Measurements from ENCODE around the gene SYNGR3.

The SYNGR3 gene

DNA sequence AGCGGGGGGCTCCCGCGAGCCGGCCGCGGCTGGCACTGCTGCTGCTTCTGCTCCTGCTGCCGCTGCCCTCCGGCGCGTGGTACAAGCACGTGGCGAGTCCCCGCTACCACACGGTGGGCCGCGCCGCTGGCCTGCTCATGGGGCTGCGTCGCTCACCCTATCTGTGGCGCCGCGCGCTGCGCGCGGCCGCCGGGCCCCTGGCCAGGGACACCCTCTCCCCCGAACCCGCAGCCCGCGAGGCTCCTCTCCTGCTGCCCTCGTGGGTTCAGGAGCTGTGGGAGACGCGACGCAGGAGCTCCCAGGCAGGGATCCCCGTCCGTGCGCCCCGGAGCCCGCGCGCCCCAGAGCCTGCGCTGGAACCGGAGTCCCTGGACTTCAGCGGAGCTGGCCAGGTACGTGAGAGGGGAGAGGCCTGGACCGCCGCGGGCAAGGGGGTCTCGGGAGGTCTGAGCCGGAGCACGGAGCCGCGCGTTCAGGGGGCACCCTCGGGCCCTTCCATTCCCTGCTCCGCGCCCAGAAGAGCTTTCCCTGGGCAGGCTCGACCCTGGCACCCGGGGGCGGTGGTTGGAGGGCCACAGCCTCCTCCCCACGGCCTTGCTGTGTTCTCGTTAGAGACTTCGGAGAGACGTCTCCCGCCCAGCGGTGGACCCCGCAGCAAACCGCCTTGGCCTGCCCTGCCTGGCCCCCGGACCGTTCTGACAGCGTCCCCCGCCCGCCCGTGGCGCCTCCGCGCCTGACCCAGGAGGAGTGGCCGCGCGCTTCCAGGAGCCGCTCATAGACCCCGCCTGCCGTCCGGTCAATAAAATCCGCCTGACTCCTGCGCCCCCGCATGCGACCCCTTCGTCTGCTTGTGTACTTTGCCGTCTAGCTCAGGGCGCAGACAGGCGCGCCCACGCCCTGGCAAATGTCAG is 30.4 kb downstream of the SYNGR3 start:
- Histone ChIP-seq H3K27me3 (ENCODE audit: insufficient read depth, low read length) (peaks cover 36% of the 10 kb centered on the region), H3K4me3 (ENCODE audit: low read length) (no peak overlapping the region), H3K9me3 (ENCODE audit: low read length) (no peaks in the 10 kb centered on the region), H3K36me3 (ENCODE audit: insufficient read depth, low read length) (no peaks in the 10 kb centered on the region), H2AFZ (ENCODE audit: low read depth, low read length) (no peak overlapping the region), H3K4me1 (ENCODE audit: insufficient read depth, low read length) (peaks cover 12% of the 10 kb centered on the region)

DNA sequence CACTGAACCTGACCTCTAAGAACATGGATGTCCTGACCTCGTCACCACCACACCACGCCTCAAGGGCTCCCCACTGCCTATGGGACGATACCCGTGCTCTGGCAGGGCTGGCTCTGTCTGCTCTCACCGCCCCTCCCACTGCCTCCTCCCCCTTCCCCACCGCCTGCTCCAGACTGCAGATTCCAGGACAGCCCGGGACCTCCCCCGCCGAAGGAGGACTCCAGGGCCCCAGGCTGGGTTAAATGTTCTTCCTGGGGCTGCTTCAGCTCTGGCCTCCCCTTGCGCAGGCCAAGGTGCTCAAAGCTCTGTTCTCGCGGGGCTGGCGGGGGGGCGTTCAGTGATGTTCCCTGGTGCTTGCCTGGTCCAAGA is 32.9 kb downstream of the SYNGR3 start:
- peaks cover 53% of the 10 kb centered on the region for H3K27me3 ChIP-seq (ENCODE audit: insufficient read depth, low read length)
- peak overlapping the region; percentile 82 for H2AFZ ChIP-seq (ENCODE audit: low read depth, low read length)
- peak overlapping the region; percentile 37 for H3K4me3 ChIP-seq (ENCODE audit: low read length)

DNA sequence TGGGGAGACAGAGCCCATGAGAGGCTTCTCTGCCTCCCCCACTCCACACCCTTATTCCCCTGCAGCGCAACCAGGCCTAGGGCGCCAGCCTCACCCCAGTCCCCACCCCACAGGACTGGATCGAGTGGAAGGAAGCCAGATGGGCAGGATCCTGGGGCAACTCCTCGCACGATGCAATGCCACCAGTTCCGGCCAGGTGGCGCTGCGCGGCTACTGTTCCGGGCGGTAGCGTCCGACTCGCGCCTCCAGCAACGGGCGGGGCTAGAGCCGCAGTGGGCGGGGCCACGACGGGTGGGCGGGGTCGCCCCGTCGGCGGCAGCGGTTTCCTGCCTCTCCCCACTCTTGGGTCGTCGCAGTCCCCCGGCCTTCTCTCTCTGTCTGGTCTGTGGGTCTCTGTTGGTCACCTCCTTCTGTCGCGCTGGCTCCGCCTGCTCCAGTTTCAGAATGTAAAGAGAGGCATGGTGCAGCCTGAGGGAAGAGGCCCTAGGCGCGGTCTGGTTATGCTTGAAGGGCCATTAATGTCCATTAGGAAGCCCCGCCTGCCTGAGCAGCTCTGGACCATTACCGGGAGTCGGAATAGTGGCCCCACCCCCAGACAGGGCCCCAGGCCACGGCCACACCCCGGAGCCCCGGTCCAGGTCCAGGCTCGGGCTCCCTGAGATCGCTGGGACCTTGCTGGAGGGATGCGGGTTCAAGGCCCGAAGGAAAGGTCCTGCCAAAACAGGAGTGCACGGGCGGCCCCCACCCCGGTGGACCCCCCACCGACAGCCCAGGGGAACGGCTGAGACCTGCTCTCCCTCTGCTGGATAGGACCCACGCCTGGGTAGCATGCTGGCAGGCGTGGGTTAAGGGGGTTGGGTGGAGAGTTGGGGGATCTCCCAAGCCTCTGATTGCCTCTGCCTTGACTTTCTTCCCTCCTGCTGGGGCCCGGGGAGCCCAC is 33.6 kb downstream of the SYNGR3 start:
- peaks cover 26% of the 10 kb centered on the region for H3K4me1 ChIP-seq (ENCODE audit: insufficient read depth, low read length)
- H3K4me3 ChIP-seq (ENCODE audit: low read length): peak overlapping the region; percentile 37
- peaks cover 55% of the 10 kb centered on the region for H3K27me3 ChIP-seq (ENCODE audit: insufficient read depth, low read length)
- H2AFZ ChIP-seq (ENCODE audit: low read depth, low read length): peak overlapping the region; percentile 82
- peaks cover 3% of the 10 kb centered on the region for H3K9me3 ChIP-seq (ENCODE audit: low read length)
- H3K36me3 ChIP-seq (ENCODE audit: insufficient read depth, low read length): no peaks in the 10 kb centered on the region

More for the DNA sequence above, 32.9 kb downstream of the SYNGR3 start:
- Histone ChIP-seq H3K36me3 (ENCODE audit: insufficient read depth, low read length) (no peaks in the 10 kb centered on the region), H3K9me3 (ENCODE audit: low read length) (peaks cover under 1% of the 10 kb centered on the region), H3K4me1 (ENCODE audit: insufficient read depth, low read length) (peaks cover 26% of the 10 kb centered on the region)

DNA sequence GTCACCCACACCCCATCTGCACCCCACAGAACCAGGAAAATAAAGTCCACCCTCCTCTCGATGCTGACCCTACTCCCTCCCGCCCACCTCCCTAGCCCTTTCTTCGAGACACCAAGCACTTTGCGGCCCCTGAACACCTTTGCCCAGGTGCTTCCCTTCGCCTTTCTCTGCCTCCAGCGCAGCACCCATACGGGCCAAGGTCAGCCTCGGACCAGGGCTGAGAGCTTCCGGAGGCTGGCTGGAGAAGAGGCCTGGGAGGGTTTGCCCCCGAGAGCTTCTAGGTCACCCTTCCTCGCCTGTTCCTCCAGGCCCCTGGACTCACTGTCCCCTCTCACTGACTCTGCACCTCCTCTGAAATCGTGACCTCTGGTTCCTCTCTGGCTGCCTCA is 34.3 kb downstream of the SYNGR3 start:
- Histone ChIP-seq H2AFZ (ENCODE audit: low read depth, low read length) (no peak overlapping the region), H3K9me3 (ENCODE audit: low read length) (peaks cover 3% of the 10 kb centered on the region), H3K4me1 (ENCODE audit: insufficient read depth, low read length) (peaks cover 26% of the 10 kb centered on the region), H3K36me3 (ENCODE audit: insufficient read depth, low read length) (no peaks in the 10 kb centered on the region), H3K27me3 (ENCODE audit: insufficient read depth, low read length) (peaks cover 57% of the 10 kb centered on the region), H3K4me3 (ENCODE audit: low read length) (no peak overlapping the region)

DNA sequence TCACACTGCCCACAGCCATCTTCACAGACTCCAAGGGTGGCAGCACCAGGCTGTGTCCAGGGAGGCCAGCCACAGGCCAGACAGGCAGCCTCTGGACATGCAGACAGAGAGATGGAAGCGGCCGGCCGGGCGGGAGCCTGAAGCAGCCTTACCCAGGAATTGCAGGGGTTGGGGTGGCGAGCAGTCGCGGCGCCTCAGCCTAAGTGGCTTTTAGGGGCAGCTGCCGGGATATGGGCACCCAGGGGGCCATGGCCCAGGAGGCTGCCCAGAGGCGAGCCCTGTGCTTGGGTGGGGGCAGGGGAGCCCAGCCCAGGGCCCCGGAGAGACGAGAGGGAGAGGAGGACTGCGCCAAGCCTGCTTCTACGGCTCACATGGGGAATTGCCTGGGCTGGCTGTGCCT is 35.5 kb downstream of the SYNGR3 start:
- Histone ChIP-seq H3K4me3 (ENCODE audit: low read length) (no peak overlapping the region), H3K36me3 (ENCODE audit: insufficient read depth, low read length) (no peaks in the 10 kb centered on the region), H3K4me1 (ENCODE audit: insufficient read depth, low read length) (peaks cover 21% of the 10 kb centered on the region), H3K9me3 (ENCODE audit: low read length) (peaks cover 3% of the 10 kb centered on the region), H2AFZ (ENCODE audit: low read depth, low read length) (no peak overlapping the region), H3K27me3 (ENCODE audit: insufficient read depth, low read length) (peaks cover 46% of the 10 kb centered on the region)

DNA sequence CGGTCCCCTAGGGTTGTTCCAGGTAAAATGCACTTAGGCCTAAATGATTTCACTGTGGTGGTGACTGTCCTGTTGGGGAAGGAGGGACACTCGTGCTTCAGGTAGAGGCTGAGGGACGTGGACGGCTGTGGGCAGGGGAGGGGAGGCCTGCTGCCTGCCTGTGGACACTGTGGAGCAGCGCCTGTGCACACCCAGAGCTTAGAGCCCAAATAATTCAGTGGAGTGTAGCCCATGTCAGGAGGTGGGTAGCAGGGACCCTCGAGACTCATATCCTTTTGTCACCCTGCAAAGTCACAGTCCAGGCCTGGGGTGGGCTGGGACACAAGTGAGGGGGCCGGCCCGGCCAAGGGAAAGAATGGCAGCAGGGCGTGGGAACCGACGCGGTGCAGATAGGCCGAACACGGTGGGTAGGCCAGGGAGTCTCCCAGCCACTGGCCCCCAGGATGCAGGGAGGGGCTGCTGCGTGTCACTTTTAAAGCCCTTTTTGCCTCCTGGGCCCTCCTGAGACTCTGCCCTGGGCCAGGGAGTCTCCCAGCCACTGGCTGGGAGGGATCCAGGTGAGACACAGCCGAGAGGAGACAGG is 36.2 kb downstream of the SYNGR3 start:
- no peak overlapping the region for H2AFZ ChIP-seq (ENCODE audit: low read depth, low read length)
- peaks cover 3% of the 10 kb centered on the region for H3K9me3 ChIP-seq (ENCODE audit: low read length)
- H3K4me1 ChIP-seq (ENCODE audit: insufficient read depth, low read length): peaks cover 19% of the 10 kb centered on the region
- peaks cover 41% of the 10 kb centered on the region for H3K27me3 ChIP-seq (ENCODE audit: insufficient read depth, low read length)
- no peak overlapping the region for H3K4me3 ChIP-seq (ENCODE audit: low read length)
- H3K36me3 ChIP-seq (ENCODE audit: insufficient read depth, low read length): no peaks in the 10 kb centered on the region

DNA sequence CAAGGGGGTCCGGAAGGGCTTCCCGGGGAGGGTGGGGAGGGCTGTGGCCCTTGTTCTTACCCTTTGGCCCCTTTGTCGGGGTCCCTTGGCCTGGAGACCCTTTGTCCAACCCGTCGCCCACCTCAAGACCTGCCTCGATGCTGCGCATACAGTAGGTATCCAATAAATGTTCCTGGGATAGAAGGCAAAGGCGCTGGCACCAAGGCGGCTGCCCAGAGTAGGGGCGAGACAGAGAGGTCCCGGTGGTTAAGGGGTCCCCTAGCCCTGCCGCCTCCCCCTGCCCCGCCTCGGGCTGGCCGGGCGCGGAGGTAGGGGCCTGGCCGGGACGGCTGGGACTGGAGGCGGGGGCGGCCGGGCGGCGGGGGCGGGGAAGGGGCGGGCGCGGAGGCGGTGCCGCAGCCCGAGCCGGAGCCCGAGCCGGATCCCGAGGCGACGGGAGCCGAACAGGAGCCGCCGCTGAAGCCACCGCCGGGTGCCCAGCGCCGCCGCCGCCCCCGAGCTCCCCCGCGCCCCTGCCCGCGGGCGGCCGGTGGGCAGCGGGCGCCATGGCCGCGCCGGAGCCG is 36.8 kb downstream of the SYNGR3 start, which contains the start of gene NHERF2:
Gene NHERF2 (plus strand): TSS at position 442 of the 563 bp plus-strand sequence. CDS start 104 bp downstream, at position 546.
- H3K27me3 ChIP-seq (ENCODE audit: insufficient read depth, low read length): peaks cover 40% of the 10 kb centered on the region
- peaks cover 19% of the 10 kb centered on the region for H3K4me1 ChIP-seq (ENCODE audit: insufficient read depth, low read length)
- peak within 1 kb of the TSS; percentile 33 for H3K4me3 ChIP-seq (ENCODE audit: low read length)
- H3K36me3 ChIP-seq (ENCODE audit: insufficient read depth, low read length): no peaks in the 10 kb centered on the region
- H2AFZ ChIP-seq (ENCODE audit: low read depth, low read length): no peak within 1 kb of the TSS
- H3K9me3 ChIP-seq (ENCODE audit: low read length): peaks cover 3% of the 10 kb centered on the region

DNA sequence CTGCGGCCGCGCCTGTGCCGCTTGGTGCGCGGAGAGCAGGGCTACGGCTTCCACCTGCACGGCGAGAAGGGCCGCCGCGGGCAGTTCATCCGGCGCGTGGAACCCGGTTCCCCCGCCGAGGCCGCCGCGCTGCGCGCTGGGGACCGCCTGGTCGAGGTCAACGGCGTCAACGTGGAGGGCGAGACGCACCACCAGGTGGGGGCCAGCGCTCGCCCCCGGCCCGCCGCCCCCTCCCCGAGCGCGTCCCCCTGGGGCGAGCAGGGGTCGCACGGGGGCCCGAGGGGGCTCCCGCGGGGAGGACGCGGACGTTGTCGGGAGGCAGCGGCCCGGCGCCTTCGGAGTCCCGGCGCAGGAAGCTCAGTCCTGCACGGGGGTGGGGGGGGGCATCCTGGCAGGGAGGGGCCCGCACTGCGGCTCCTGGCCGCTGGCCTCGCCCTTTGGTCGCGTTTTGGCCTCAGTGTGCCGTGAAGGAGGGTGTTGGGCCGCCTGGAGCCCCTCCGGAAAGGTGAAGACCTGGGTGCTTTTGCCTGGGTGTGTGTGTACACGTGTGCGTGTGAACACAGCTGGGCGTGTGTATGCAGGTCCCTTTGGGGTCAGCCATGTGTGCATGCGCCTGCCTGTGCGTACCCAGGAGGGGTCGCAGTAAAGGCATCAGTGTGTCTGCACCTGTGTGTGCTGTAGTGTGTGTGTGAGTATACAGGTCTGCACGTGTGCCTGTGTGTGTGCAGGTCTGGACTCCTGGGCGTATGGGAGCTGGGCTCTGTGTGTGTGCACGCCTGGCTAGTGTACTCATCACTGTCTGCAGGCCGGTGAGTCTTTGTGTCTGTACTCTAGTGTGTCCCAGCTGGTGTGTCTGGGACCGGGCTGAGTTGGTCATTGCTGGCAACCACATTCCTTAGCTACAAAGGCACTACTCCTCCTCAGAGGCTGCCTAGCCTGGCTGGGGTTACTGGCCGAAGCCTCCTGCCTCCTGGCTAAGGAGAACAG is 37.5 kb downstream of the SYNGR3 start:
- peaks cover 3% of the 10 kb centered on the region for H3K9me3 ChIP-seq (ENCODE audit: low read length)
- peaks cover 38% of the 10 kb centered on the region for H3K27me3 ChIP-seq (ENCODE audit: insufficient read depth, low read length)
- H3K4me3 ChIP-seq (ENCODE audit: low read length): peak overlapping the region; percentile 33
- peaks cover 19% of the 10 kb centered on the region for H3K4me1 ChIP-seq (ENCODE audit: insufficient read depth, low read length)
- H3K36me3 ChIP-seq (ENCODE audit: insufficient read depth, low read length): no peaks in the 10 kb centered on the region
- H2AFZ ChIP-seq (ENCODE audit: low read depth, low read length): no peak overlapping the region

DNA sequence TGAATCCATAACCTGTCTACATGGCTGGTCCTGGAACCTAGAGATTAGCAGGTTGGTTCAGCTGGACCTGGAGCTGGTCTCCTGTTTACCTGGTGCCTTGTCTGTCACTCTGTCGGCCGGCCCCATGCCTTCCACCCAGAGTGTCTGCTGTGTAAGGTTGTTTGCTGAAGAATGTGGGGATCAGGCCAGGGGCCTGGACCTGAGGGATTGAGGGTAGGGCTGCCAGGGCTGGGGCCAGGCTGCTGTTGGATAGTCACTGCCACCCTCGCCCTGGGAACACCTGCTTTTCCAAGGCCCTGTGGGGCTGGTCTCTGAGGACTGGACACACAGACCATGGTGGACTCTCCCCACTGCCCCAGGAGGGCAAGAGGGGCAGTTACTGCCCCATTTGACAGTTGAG is 38.4 kb downstream of the SYNGR3 start:
- Histone ChIP-seq H3K9me3 (ENCODE audit: low read length) (peaks cover 3% of the 10 kb centered on the region), H3K27me3 (ENCODE audit: insufficient read depth, low read length) (peaks cover 38% of the 10 kb centered on the region), H3K4me3 (ENCODE audit: low read length) (no peak overlapping the region), H2AFZ (ENCODE audit: low read depth, low read length) (no peak overlapping the region), H3K36me3 (ENCODE audit: insufficient read depth, low read length) (no peaks in the 10 kb centered on the region), H3K4me1 (ENCODE audit: insufficient read depth, low read length) (peaks cover 14% of the 10 kb centered on the region)

DNA sequence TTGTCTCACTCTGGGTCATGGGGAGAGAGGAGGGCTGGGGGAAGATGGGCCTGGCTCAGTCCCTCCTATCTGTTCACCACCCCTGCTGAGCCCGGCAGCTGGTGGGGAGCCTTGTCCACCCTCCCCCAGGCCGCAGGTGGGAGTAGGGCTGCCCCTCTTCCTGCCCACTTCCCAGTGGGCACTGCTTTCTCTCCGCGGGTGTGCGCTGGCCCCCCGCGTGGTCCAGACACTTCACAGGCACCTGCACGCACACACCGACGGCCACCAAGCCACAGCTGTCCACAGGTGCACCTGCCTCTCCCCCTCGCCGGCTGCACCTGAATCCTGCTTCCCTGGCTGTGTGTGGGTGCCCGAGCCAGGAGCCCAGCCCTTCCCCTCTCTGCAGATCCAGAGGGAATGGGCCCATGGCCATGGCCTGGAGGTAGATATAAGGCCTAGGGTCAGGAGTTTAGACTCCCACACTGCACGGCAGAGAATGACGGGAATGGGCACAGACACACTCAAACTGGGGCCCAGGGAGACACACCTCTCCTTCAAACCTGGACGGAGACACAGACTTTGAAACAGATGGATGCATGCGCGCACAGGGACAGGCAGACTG is 39.0 kb downstream of the SYNGR3 start:
- peaks cover 38% of the 10 kb centered on the region for H3K27me3 ChIP-seq (ENCODE audit: insufficient read depth, low read length)
- no peak overlapping the region for H3K4me3 ChIP-seq (ENCODE audit: low read length)
- H3K36me3 ChIP-seq (ENCODE audit: insufficient read depth, low read length): no peaks in the 10 kb centered on the region
- peaks cover 3% of the 10 kb centered on the region for H3K9me3 ChIP-seq (ENCODE audit: low read length)
- H3K4me1 ChIP-seq (ENCODE audit: insufficient read depth, low read length): peaks cover 20% of the 10 kb centered on the region
- no peak overlapping the region for H2AFZ ChIP-seq (ENCODE audit: low read depth, low read length)

DNA sequence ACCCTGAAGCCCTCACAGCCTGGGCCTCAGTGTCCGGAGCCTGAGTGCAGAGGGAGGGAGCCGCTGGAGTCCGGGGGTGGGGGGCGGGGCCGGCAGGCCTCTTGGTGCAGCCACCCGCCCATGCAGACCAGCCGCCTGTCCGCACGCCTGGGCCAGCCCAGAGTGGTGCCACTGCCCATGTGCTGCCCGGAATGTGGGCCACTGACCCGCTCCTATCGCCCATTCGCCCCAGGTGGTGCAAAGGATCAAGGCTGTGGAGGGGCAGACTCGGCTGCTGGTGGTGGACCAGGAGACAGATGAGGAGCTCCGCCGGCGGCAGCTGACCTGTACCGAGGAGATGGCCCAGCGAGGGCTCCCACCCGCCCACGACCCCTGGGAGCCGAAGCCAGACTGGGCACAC is 39.6 kb downstream of the SYNGR3 start:
- peaks cover 3% of the 10 kb centered on the region for H3K9me3 ChIP-seq (ENCODE audit: low read length)
- peaks cover 24% of the 10 kb centered on the region for H3K4me1 ChIP-seq (ENCODE audit: insufficient read depth, low read length)
- H3K36me3 ChIP-seq (ENCODE audit: insufficient read depth, low read length): no peaks in the 10 kb centered on the region
- peaks cover 38% of the 10 kb centered on the region for H3K27me3 ChIP-seq (ENCODE audit: insufficient read depth, low read length)
- no peak overlapping the region for H3K4me3 ChIP-seq (ENCODE audit: low read length)
- no peak overlapping the region for H2AFZ ChIP-seq (ENCODE audit: low read depth, low read length)
